LoVo (cell line): ENCODE data around the gene PATJ.
"Not testable (repeated sequence)": the region's sequence is repeated elsewhere in the genome, so short reads cannot be mapped to it uniquely, and the experiment has no call there.

Experiments used
- DNase-seq: peaks from one replicate; pipeline ENCODE4 v3.0.0-alpha.2; 2016; ENCODE audit warnings: low spot score

The PATJ gene

GRCh38 chr1:61828805-61829204, 86.5 kb downstream of the PATJ start:
- no peak for DNase-seq

DNA sequence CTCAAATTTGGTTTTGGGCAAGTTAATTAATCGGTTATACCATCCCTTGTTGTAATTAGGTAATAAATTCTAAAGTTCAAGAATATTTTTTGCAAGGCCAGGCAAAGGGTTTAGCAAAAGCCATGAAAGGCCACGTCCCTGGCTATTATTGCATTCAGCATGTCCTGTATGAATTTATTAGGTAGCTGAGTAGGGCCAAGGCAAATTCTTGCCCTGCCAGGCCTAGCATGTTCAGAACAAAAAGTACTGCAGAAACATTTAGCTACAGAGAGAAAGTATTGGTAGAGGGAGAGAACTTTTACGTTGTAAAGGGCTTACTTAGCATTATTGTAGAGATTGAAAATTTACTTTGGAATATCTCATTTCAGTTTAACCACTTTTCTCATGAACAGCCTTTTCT, 94.4 kb downstream of the PATJ start:
- DNase-seq, result no peak

- not testable (repeated sequence) for DNase-seq
Observed at GRCh38 chr1:61837607-61838006, 95.3 kb downstream of the PATJ start.

DNA sequence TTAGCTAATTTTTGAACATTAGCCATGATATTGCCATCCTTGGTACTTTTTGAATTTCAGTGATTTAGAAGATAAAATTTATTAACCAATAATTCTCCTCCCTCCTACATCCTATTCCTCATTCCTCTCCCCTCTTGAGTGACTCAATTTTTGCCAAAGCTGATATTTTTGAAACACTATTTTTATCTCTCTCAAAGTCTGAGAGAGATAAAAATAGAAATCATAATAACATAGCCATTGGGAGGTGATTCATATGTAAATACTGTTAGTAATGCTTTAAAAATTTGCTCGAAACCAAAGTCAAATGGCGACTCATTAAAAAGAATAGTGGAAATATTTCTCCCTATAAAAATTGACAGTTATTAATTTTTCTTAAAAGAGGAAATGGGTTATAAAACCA, 97.4 kb downstream of the PATJ start:
- DNase-seq, result no peak

- DNase-seq, result no peak
Observed at GRCh38 chr1:61842036-61842435, 99.8 kb downstream of the PATJ start.

DNA sequence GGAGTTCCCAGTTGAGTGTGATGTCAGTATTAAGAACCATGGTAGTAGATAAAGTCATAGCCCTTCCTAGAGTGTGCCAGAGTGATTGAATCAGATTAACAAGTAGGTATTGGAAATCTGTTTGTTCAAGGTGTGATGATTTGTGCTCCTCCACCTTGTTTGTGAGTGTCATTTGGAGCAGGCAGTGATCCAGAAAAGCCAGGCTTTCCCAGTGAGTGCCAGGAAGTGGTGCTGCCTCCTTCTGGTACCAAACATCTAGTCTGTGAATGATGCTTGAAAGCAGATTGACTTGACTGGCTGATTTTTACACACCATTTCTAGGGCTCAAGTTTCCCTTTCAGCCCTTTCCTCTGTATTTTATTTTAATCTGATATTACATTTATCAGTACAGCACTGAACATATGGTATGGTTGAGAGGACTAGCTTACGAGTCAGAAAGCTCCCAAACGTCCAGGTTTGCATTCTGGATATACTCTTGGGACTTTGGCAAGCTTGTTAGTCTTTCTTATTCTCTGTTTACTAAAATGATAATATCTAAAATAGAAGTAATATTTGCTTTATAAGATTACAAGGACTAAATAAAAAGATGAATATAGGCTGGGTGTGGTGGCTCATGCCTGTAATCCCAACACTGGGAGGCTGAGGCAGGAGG, 100.7 kb downstream of the PATJ start:
- no peak for DNase-seq

DNA sequence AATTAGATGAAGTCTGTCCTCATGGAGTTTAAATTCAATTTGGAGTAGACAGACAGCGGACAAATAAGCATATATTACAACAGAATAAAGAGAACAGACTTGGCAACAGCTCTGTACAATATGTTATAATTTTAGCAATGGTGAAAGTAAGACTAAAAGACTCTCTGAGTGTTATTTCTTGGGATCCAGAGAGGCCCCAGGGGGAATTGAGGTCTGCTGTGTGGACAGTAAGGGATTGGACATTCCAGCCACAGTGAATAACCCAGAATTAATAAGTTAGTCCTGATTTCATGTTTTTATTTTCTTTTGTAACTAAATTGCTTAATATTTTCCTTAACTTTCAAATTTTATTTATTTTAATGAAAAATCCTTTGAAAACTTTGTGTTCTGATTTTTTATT, 101.7 kb downstream of the PATJ start:
- DNase-seq, result no peak

GRCh38 chr1:61844664-61845063, 102.4 kb downstream of the PATJ start:
- DNase-seq, result not testable (repeated sequence)

GRCh38 chr1:61851235-61851634, 109.0 kb downstream of the PATJ start:
- DNase-seq, result no peak

DNA sequence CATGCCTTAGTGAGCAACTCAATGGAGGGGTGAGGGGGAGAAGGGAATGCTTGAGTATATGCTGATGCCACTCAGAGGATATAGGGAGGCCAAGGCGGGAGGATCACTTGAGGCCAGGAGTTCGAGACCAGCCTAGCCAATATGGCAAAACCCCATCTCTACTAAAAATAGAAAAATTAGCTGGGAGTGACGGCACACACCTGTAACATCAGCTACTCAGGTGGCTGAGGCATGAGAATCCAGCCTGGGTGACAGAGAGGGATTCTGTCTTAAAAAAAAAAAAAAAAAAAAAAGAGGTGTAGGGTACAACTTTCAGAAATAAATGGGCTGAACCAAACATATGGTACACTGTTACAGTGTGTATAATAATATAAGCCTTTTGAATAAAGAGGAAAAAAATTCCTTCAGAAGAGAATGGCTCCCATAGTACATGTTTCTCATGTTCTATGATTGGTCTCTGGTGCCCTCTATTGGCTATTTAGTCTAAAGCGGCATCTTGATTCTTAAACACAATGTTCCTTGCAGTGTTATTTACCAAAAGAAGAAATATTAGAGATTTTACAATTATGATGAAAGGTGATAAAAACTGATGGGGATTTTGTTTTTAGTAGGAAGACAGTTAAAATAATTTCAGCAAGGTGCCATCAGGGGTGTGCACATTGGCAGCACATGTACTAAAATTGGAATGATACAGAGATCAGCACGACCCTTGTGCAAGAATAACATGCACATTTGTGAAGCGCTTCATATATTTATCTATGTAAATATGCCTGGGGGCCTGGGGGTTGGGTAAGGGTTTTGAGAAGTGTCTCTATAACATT, 109.8 kb downstream of the PATJ start:
- DNase-seq, result peak; percentile 59

DNA sequence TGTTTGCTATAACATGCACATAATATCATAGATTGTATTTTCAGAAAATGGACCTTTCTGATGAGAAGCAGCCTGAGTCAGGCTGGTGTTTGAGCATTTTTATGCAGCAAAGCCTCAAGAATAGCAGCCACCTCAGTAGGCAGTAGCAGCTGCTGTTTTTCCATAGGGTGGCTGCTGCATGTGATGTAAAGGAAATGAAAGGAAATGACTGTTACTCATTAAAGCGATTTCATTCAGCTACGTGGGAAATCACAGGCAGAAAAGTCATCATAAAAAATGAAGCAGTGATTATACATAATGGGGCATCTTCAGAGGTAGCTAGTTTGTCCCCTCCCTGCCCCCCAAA, 110.4 kb downstream of the PATJ start:
- DNase-seq, result no peak

GRCh38 chr1:61853583-61853982, 111.3 kb downstream of the PATJ start:
- no peak for DNase-seq

GRCh38 chr1:61864489-61864888, 122.2 kb downstream of the PATJ start:
- no peak for DNase-seq

DNA sequence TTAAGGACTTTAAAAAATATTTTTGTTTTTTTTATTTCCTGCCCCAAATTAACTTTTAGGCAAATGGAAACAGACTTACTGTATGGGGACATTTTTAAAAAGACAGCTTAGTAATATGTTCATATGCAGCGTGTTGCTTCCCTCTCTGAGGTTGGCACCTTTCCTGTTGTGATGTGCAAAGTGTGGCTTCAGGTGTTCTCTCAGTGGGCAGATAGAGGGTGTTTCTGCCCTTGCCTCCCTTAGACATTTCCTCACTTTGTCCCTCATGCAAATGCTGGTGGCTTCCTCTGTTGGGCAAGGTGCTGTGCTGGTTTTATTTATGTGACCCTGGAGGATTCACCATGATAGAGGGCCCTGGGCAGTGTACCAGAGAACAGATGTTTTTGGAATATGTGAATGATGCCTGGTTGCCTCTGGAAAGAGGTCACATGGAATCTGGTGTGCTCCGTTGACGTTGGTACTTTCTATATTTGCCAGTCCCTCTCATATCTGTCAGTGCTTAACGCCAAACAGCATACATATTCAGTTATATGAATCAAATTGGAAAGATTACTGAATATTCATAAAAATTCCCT, 123.5 kb downstream of the PATJ start:
- no peak for DNase-seq

GRCh38 chr1:61869691-61870109, 127.4 kb downstream of the PATJ start:
- DNase-seq, result no peak

- DNase-seq, result no peak
Observed at GRCh38 chr1:61872206-61872605, 129.9 kb downstream of the PATJ start.

DNA sequence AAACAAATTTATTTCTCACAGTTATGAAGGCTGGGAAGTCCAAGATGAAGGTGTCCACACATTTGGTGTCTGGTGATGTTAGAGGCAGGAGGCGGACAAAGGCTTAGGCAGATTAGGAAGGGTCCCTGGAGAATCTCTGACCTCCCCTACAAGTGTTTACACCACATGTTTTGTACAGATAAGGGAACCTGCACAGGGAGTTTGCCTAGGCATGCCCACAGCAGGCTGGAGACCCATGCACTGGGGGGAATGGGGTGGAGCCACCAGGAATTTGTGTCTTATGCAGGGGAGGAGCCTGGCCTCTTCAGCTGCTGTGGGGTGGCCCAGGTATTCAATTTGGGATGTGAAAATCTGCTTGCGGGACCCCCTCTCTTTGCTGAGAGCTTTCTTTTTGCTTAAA, 131.3 kb downstream of the PATJ start:
- no peak for DNase-seq

GRCh38 chr1:61873994-61874393, 131.7 kb downstream of the PATJ start:
- no peak for DNase-seq

DNA sequence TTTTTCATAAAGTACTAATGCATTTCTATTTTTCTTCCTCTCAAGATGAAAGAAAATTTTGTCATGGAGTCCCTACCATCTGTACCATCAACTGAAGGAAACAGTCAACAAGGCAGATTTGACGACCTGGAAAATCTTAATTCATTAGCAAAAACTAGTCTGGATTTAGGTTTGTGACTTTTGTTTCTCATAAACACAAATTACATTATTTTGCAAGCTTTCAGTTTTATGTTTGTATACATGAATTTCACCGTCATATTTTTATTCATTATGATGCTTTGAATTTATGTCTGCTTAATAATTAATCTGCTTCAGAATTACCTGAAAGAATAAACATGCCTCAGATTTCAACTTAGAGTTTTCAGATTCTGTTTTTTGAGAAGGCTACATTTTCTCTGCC, 132.9 kb downstream of the PATJ start:
- DNase-seq, result no peak

DNA sequence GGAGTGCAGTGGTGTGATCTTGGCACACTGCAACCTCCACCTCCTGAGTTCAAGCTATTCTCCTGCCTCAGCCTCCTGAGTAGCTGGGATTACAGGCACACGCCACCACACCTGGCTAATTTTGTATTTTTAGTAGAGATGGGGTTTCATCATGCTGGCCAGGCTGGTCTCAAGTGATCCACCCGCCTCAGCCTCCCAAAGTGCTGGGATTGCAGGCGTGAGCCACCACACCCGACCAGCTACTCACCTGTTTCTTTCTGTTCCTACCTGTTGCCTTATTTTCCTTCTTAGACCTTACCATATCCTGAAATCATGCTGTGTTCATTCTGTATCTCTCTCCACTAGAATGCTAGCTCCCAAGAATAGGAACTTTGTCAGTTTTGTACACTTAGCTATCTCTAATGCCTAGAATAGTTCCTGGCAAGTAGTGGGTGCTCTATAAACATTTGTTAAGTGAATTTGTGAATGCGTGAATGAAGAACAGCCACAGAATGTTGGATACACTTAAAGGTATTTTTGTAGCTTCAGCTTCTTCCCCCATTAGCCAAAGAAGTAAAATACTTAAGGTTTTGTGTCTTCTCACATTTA, 137.7 kb downstream of the PATJ start:
- not testable (repeated sequence) for DNase-seq

- no peak for DNase-seq
Observed at GRCh38 chr1:61887076-61887867, 145.0 kb downstream of the PATJ start.

DNA sequence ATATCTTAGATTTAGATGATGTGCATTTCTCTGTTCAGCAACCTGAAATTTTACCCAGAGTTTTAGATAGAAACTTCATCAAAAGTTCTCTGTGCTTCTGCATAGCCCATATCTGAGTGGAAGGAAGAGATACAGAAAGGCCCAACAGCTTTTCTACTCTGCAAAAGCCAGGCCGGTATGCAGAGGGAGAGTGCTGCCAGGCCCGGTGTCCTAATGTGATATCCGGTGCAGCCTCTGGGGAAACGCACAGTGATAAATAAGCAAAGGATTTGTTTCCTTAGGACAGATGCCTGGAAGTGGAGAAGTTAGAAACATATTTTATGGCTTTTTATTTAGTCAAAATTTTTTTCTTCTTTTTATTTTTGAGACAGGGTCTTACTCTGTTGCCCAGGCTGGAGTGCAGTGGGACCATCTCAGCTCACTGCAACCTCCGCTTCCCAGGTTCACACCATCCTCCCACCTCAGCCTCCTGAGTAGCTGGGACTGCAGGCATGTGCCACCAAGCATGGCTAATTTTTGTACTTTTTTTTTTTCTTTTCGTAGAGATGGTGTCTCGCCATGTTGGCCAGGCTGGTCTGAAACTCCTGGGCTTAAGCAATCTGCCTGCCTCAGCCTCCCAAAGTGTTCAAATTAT, 145.8 kb downstream of the PATJ start:
- no peak for DNase-seq
